GM18909 (cell line): ENCODE results near the gene DGKK.

Experiments used
- ATAC-seq: cut with Tn5 transposase; IDR thresholded peaks from one replicate; pipeline ENCODE4 v1.9.1; 2021; ENCODE audit warnings: mild to moderate bottlenecking; ENCODE audit not compliant: unreplicated experiment, poor library complexity

Gene DGKK

GRCh38 chrX:50470103-50471031, at the start of gene DGKK:
TSS of gene DGKK (minus strand) at chrX:50470825. CDS start at chrX:50470678, 147 bp downstream.
- no peak for ATAC-seq

GRCh38 chrX:50514811-50515210, 44.2 kb upstream of the DGKK start:
- ATAC-seq = no peak

- ATAC-seq = no peak
These were observed 26.5 kb upstream of the DGKK start for GRCh38 chrX:50497114-50497513.

DNA sequence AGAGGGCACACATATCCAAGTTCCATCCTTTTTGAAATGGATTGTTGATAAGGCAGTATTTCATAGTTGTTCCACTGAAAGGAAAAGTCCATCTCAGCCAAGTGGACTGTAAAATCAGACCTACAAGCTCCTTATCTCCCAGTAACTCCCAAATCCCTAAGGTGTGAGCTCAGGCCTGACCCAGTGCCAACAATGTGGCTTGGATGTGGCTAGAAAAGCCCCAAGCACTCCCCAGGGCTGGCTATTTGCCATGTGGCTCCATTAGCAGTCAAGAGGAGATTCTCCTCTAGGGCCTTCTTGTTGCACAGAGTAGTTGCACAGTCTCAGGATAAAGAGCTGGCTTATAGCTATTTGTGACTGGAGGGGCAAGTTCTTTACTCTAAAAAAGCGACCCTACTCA, 25.0 kb upstream of the DGKK start:
- no peak for ATAC-seq

DNA sequence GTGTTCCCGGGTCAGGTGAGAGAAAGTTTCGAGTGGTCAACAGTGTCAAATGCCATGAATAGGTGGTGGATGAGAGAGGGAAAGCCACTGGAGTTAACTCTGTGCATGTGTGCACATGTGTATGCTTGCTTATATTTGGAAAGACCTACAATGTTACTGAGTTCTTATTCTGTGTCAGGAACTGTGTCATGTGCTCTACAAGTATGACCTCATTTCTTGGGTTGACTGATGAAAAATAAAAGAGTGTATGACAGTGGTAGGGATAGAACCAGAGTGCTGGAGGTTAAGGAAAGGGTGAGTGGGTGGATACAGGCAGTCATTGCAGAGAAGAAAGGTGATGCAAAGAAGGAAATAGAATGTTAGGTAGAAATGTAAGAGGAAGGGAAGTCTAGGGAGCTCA, 22.1 kb upstream of the DGKK start:
- ATAC-seq = no peak

- no peak for ATAC-seq
These were observed 14.0 kb upstream of the DGKK start for GRCh38 chrX:50484662-50485061.

DNA sequence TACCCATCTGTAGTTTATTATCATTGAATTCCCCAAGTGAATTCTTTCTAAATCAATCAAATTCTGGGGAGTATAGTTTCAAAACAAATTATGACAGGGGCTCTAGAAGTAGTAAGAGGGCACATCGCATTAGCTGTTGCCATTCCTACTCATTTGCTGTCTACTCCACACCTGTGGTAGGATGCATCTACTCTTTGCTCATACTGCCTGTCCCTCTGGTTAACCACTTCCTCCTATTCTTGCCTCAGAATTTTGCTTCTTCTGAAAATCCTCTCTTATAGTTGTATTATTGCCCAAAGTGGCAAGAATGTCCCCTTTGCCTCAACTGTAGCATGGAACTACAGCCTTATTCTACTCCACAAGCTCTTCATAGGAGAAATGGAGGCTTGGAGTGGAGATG, 12.7 kb upstream of the DGKK start:
- ATAC-seq = no peak

DNA sequence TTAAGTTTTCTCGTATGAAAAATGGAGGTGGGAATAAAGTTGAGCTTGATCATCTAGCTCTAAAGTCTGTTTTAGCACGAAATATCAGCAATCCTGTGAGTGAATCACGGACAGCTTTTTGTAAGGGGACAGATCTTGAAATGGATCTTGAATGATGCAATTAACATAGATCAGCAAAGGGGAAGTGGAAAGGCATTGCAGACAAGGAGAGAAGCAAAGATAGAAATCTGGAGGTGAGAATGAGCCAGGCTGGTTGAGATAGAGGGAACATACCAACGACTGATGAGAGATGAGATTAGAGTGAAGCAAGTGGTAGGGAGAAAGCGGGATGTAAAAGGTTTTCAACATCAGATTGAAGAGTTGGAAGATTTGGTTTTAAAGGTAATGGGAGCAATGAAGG, 4.6 kb upstream of the DGKK start:
- no peak for ATAC-seq

- no peak for ATAC-seq
These were observed 765 bp upstream of the DGKK start for GRCh38 chrX:50471390-50471789.

DNA sequence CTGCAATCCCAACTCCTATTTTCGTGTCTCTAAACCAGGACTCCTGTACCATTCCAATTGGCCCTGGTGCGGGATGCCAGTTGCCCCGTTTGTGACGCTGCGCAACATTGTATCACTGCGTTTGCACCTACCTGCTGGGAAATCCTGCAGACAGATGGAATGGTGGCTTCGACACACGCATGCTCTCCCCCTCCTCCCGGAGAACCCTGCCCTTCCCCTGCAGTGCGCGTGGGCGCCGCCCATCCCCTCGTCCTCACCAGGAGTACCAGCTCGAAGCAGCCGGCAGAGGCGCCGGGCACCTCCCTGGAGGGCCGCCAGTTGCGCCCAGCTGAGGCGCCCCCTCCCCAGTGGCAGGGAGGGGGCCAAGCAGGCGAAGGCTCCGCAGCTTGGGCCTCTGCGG, 1.4 kb downstream of the DGKK start:
- no peak for ATAC-seq

DNA sequence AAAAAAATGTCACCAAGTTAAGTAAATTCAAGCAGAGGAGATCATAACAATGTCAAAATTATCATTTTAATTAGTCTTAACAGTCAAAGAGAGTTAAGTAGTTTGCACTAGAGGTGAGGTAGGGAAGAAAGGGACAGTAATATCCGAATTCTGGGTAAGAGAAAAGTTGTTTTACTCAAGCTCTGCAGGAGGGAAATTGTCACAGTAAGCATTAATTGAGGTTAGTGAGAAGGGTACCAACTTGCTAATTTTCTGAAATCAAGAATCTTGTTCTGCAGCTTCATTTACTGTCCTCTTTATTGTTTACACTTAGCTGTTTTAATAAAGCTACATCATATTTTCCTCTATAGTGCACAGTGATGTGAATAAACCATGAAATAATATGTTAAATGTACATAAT, 11.0 kb downstream of the DGKK start:
- no peak for ATAC-seq

- no peak for ATAC-seq
These were observed 12.1 kb downstream of the DGKK start for GRCh38 chrX:50458483-50458882.

DNA sequence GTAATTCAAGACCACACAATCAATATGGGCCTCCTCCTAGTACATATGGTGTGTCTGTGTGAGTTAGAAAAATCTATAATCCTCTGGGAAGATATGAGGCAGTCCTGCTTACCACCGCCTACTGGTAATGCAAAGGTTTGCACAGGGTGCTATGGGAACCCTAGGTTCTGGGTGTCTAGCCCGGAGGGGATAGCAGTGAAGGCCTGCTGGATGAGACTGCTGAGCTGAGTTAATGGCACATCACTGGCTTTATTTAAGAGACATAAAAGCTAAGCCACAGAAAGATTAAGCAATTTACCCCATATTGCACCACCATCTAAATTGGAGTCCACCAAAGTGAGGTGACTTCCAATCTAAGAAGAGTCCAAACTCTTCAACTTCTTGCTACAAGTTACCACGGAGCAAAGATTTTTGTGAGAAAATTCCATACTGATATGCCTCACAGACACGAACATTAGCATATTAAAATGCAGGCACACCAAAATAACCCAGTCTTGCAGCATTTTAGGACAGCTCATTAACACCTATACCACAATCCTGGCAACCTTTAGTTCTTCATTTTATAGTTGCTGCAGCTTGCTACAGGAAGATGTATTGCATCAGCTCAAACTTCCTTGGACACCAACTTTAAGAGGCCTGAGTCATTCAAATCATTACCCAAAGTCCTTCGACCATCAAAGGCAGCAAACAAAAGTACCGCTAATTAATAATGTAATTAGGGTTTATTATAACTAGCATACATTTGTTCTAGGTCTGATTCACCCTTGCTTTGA, 13.7 kb downstream of the DGKK start:
- no peak for ATAC-seq

DNA sequence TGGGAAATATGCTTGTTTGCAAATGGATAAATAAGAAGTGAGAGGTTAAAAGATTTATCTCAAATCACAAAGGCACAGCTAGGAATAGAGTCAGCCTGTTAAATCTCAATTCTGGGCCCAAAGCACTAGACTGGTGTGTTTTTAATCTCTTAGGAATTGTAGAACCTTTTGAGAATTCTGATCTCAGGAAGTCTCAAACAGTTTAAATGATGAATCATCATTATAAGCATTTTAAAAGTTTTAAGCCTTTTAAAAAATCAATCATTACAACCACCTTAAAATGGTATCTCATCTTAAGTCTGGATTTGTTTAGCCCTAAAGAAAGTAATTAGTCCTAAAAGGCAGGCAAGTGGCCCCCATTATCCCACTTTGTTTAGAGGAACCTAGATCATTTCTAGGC, 17.8 kb downstream of the DGKK start:
- ATAC-seq = no peak

DNA sequence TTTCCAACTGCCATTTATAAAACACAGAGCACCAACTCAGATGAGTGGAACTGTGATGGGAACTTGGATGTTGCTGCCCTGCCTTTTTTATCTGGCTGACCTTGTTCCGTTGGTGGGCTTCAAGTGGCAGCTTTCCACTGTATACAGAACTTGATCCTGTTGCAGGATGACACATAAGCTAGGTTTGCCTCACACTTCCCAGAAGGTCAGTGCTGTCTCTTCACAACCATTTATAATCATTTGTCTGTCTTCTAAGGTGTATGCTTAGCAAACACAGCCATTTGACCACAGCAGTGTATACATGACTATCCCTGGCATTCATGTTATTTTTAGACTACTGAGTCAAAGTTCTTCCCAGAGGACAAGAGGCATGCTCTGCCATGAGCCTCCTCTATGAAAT, 20.3 kb downstream of the DGKK start:
- ATAC-seq = no peak

DNA sequence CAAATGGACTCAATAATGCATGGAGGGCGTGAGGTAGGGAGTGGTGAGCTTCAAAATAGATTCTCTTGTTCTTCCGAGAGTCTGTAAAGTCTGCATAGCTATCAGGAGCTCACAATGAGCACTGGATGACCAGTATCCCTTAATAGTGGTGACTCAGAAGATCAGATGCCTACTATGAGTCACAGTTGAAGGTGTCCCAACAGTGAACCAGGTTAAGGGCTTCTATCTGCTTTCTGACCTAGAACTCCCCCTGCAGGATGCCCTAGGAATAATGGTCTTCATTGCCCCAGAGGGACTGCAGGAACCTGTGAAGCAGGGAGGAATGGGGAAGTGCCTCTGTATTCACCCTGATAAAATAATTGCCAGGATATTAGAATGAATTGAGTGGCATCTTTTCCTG, 22.1 kb downstream of the DGKK start:
- no peak for ATAC-seq

- no peak for ATAC-seq
These were observed 23.1 kb downstream of the DGKK start for GRCh38 chrX:50447535-50447934.

- peak; percentile 57 for ATAC-seq
These were observed 28.1 kb downstream of the DGKK start for GRCh38 chrX:50442426-50443116.

DNA sequence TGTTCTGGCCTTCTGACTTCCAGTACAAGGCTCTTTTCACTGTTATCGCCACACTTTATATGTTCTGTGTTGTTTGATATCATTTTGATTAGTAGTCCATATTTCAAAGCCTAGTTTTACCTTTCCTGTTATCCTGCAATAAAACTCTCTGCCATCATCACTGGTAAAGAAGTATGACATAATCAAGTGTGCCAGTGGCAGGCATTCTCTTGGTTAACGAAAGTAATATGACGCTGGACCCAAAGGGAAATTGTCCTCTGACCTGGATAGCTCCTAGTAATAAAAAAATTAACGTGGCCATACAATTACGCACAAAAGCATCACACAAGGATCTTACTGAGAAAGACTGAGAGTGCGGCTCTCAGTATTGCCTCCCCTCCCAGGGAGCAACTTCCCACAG, 33.8 kb downstream of the DGKK start:
- ATAC-seq = no peak

DNA sequence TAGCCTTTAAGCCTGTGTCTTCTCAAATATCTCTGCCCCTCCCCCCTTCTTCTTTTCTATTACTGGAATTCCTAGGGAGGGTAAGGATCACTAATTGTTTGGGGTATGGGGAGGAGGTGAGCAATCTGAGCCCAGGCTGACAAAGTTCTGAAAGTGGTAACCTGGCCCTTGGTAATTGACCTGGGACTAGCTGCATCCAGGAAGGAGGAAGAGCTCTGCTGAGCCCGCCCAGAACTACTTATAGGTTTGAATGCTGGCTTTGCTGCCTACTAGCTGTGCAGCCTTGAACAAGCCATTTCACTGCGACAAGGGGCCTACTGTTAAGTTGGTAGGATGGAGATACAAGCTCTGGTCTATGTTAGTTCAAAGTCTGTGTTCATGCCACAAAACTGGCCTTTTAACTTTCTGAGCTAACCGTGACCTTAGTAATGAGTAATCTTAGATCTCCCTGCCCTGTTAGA, 37.8 kb downstream of the DGKK start:
- ATAC-seq = no peak

- ATAC-seq = no peak
These were observed 39.0 kb downstream of the DGKK start for GRCh38 chrX:50431623-50432022.
